Keratinocyte (primary cell): ENCODE results near the gene DLG2. TPM values are rescaled to one million over a fixed set of nuclear protein-coding genes. Genes with fewer than 3 reads are reported as not detected.

Experiments used
- DNase-seq: peaks from one replicate; pipeline ENCODE4 v3.0.0-alpha.2; 2011; ENCODE audit warnings: low read depth, missing footprints, low spot score
- FAIRE-seq: peaks from 2 replicates; lab custom pipeline; 2011; peaks lifted over from hg19 to GRCh38; lab: Jason Lieb, UNC
- H2AFZ ChIP-seq: 2 replicates; pipeline ENCODE4 v1.6.0; 2012; ENCODE audit warnings: low read length, control low read depth, inconsistent platforms; ENCODE audit not compliant: control insufficient read depth
- H3K27ac ChIP-seq: 2 replicates; pipeline ENCODE4 v1.5.1; 2011; ENCODE audit warnings: low read length; ENCODE audit not compliant: control insufficient read depth, insufficient read depth
- H3K27me3 ChIP-seq: 3 replicates; pipeline ENCODE4 v1.6.0; 2011; ENCODE audit warnings: low read length; ENCODE audit not compliant: control insufficient read depth, insufficient read depth; ENCODE audit errors: extremely low read depth
- H3K36me3 ChIP-seq, 2 experiments: 2 replicates in 1 of 2; 3 replicates in 1 of 2; pipeline ENCODE4 v1.5.1; 2011; ENCODE audit warnings: low read length in 2 of 2, mild to moderate bottlenecking in 1 of 2; ENCODE audit not compliant: control insufficient read depth in 2 of 2, insufficient read depth in 2 of 2; ENCODE audit errors: extremely low read depth in 1 of 2
- H3K4me1 ChIP-seq: 3 replicates; pipeline ENCODE4 v1.5.1; 2011; ENCODE audit warnings: low read length; ENCODE audit not compliant: control insufficient read depth, insufficient read depth; ENCODE audit errors: extremely low read depth
- H3K4me2 ChIP-seq: 3 replicates; pipeline ENCODE4 v1.6.0; 2011; ENCODE audit warnings: low read depth, low read length; ENCODE audit not compliant: control insufficient read depth, insufficient read depth; ENCODE audit errors: extremely low read depth
- H3K4me3 ChIP-seq, 3 experiments: fragments of 200-600 bp in 1 of 3; sonication (generic) in 1 of 3; 2 replicates in 2 of 3; 3 replicates in 1 of 3; pipeline ENCODE4 v1.5.1; 2011 to 2016; ENCODE audit warnings: low read length in 3 of 3, mild to moderate bottlenecking in 3 of 3, control low read depth in 2 of 3, inconsistent platforms in 1 of 3, low read depth in 1 of 3, mixed read lengths in 1 of 3, mixed run types in 1 of 3, moderate library complexity in 1 of 3; ENCODE audit not compliant: control insufficient read depth in 2 of 3, insufficient read depth in 2 of 3; ENCODE audit errors: extremely low read depth in 1 of 3
- H3K79me2 ChIP-seq: 2 replicates; pipeline ENCODE4 v1.6.0; 2012; ENCODE audit warnings: low read length; ENCODE audit not compliant: control insufficient read depth, insufficient read depth
- H3K9ac ChIP-seq: 3 replicates; pipeline ENCODE4 v1.6.0; 2011; ENCODE audit warnings: low read length; ENCODE audit not compliant: control insufficient read depth, insufficient read depth; ENCODE audit errors: extremely low read depth
- H3K9me1 ChIP-seq: 3 replicates; pipeline ENCODE4 v1.6.0; 2011; ENCODE audit warnings: low read length; ENCODE audit not compliant: control insufficient read depth, insufficient read depth; ENCODE audit errors: extremely low read depth
- H3K9me3 ChIP-seq: 2 replicates; pipeline ENCODE4 v1.5.1; 2012; ENCODE audit warnings: low read depth, low read length; ENCODE audit not compliant: control insufficient read depth
- H4K20me1 ChIP-seq: 3 replicates; pipeline ENCODE4 v1.6.0; 2011; ENCODE audit warnings: low read length; ENCODE audit not compliant: control insufficient read depth, insufficient read depth; ENCODE audit errors: extremely low read depth
- EZH2 ChIP-seq: IDR thresholded peaks from one replicate; pipeline ENCODE4 v1.6.1; 2012; ENCODE audit warnings: inconsistent platforms, mild to moderate bottlenecking, low read length, moderate library complexity
- dilution Hi-C: fragments of 300-500 bp; cut with MboI; formaldehyde crosslinking; loops from one replicate; pipeline ENCODE4 v1.7.0; 2020; ENCODE audit warnings: low sequenced_read_pairs; ENCODE audit not compliant: extremely low pct_ligation_motif_present
- polyA plus RNA-seq, 5 experiments: library from polyadenylated mRNA; depleted of rRNA in 3 of 5; stranded (reverse) in 3 of 5; stranded (forward) in 1 of 5; unstranded in 1 of 5; fragments of >200 nt; gene quantifications; 1 replicate in 1 of 5; 2 replicates in 3 of 5; 3 replicates in 1 of 5; pipeline versions ENCODE4 v1.2.1 to v1.2.3, GENCODE V29; 2011 to 2012; ENCODE audit warnings: missing spikeins in 2 of 5, low read depth in 1 of 5, low replicate concordance in 1 of 5
- TF ChIP-seq, protein P1 (sequence below), 3 experiments: IDR thresholded peaks in 1 of 3; conservative IDR thresholded peaks in 1 of 3; optimal IDR thresholded peaks in 1 of 3; 2 replicates in 2 of 3; 3 replicates in 1 of 3; pipeline versions ENCODE3 to v1.5.1; 2011; ENCODE audit warnings: low read length in 3 of 3, mild to moderate bottlenecking in 3 of 3, moderate library complexity in 2 of 3, control low read depth in 1 of 3, inconsistent platforms in 1 of 3; ENCODE audit not compliant: insufficient read depth in 2 of 3; ENCODE audit errors: extremely low read depth in 1 of 3

DLG2 gene
- polyA plus RNA-seq, 1 donor (not counting 4 experiments of a cell fraction or from before 2014, with no cell fraction given) = 0.55 TPM

DNA sequence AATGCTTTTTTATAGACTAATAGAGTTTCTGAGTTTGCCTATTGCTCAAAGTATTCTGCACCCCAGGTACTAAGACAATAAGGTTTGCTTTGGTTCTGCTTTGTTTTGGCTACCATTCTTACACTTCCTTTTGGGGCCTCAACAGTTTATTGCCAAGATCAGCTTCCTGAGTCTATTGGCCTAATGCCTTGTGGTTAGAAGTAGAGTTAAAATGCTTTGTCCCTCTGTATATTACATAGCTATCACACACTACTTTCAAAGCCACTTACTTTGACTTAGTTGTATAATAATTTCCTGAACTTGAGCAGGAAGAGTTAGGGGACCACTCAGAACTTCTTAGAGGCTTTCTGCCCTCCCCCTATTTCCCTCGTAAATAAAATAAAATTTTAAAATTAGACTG, 96.5 kb downstream of the DLG2 start:
- H3K9me1 ChIP-seq = no peaks in the 10 kb centered on the region
- H3K36me3 ChIP-seq = no peaks in the 10 kb centered on the region
- DNase-seq (no peak), FAIRE-seq (no peak)
- no peaks in the 10 kb centered on the region for H3K27me3 ChIP-seq
- H2AFZ ChIP-seq = no peak overlapping the region
- H3K9ac ChIP-seq = no peak overlapping the region
- no peak overlapping the region for H3K4me2 ChIP-seq
- H3K9me3 ChIP-seq = no peaks in the 10 kb centered on the region
- no peak overlapping the region for H3K27ac ChIP-seq
- no peaks in the 10 kb centered on the region for H4K20me1 ChIP-seq
- no peak for TF ChIP-seq EZH2
- TF ChIP-seq, protein P1, sequence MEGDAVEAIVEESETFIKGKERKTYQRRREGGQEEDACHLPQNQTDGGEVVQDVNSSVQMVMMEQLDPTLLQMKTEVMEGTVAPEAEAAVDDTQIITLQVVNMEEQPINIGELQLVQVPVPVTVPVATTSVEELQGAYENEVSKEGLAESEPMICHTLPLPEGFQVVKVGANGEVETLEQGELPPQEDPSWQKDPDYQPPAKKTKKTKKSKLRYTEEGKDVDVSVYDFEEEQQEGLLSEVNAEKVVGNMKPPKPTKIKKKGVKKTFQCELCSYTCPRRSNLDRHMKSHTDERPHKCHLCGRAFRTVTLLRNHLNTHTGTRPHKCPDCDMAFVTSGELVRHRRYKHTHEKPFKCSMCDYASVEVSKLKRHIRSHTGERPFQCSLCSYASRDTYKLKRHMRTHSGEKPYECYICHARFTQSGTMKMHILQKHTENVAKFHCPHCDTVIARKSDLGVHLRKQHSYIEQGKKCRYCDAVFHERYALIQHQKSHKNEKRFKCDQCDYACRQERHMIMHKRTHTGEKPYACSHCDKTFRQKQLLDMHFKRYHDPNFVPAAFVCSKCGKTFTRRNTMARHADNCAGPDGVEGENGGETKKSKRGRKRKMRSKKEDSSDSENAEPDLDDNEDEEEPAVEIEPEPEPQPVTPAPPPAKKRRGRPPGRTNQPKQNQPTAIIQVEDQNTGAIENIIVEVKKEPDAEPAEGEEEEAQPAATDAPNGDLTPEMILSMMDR (optimal IDR thresholded peaks at IDR 0.05 in 1 of 3, IDR thresholded peaks at IDR 0.05 in 1 of 3, conservative IDR thresholded peaks at IDR 0.05 in 1 of 3; ENCODE audit: extremely low read depth in 1 of 3, insufficient read depth in 2 of 3, low read length in 3 of 3) = no peak
- dilution Hi-C loops = no loop called here
- H3K79me2 ChIP-seq = no peaks in the 10 kb centered on the region
- H3K4me3 ChIP-seq = no peak overlapping the region
- no peaks in the 10 kb centered on the region for H3K4me1 ChIP-seq

DNA sequence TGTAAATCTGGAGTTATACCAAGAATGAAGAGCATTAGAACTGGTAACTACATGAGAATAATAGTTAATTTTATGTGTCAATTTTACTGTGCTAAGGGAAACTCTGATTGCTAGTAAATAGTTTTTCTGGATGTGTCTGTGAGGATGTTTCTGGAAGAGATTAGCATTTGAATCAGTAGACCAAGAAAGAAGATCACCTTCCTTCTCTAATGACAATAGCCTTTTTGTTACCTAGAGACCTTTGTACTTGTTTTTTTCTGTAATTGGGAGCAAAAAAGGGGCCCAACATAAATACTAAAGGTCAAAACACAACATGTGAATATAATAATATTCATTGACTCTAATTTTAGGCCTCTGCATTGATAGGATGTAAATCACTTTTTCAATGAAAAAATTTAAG, 100.6 kb downstream of the DLG2 start:
- Histone ChIP-seq H4K20me1 (no peaks in the 10 kb centered on the region), H3K9ac (no peak overlapping the region), H3K9me1 (no peaks in the 10 kb centered on the region), H3K9me3 (no peaks in the 10 kb centered on the region), H3K36me3 (no peaks in the 10 kb centered on the region), H3K4me2 (no peak overlapping the region), H3K79me2 (no peaks in the 10 kb centered on the region), H3K27me3 (no peaks in the 10 kb centered on the region), H2AFZ (no peak overlapping the region), H3K4me1 (no peaks in the 10 kb centered on the region), H3K27ac (no peak overlapping the region), H3K4me3 (no peak overlapping the region)
- TF ChIP-seq, protein P1 (optimal IDR thresholded peaks at IDR 0.05 in 1 of 3, IDR thresholded peaks at IDR 0.05 in 1 of 3, conservative IDR thresholded peaks at IDR 0.05 in 1 of 3; ENCODE audit: extremely low read depth in 1 of 3, insufficient read depth in 2 of 3, low read length in 3 of 3) = no peak
- TF ChIP-seq EZH2 = no peak
- FAIRE-seq (no peak), DNase-seq (no peak)
- dilution Hi-C loops = no loop called here
